Keratinocyte (primary cell): Measurements from ENCODE around the gene CDK13. TPM values are rescaled to one million over a fixed set of nuclear protein-coding genes. Genes with fewer than 3 reads are reported as not detected.

Experiments
- DNase-seq: peaks from one replicate; pipeline ENCODE4 v3.0.0-alpha.2; 2011; ENCODE audit warnings: low read depth, missing footprints, low spot score
- FAIRE-seq: peaks from 2 replicates; lab custom pipeline; 2011; peaks lifted over from hg19 to GRCh38; lab: Jason Lieb, UNC
- H2AFZ ChIP-seq: 2 replicates; pipeline ENCODE4 v1.6.0; 2012; ENCODE audit warnings: low read length, control low read depth, inconsistent platforms; ENCODE audit not compliant: control insufficient read depth
- H3K27ac ChIP-seq: 2 replicates; pipeline ENCODE4 v1.5.1; 2011; ENCODE audit warnings: low read length; ENCODE audit not compliant: control insufficient read depth, insufficient read depth
- H3K27me3 ChIP-seq: 3 replicates; pipeline ENCODE4 v1.6.0; 2011; ENCODE audit warnings: low read length; ENCODE audit not compliant: control insufficient read depth, insufficient read depth; ENCODE audit errors: extremely low read depth
- H3K36me3 ChIP-seq, 2 experiments: 2 replicates in 1 of 2; 3 replicates in 1 of 2; pipeline ENCODE4 v1.5.1; 2011; ENCODE audit warnings: low read length in 2 of 2, mild to moderate bottlenecking in 1 of 2; ENCODE audit not compliant: control insufficient read depth in 2 of 2, insufficient read depth in 2 of 2; ENCODE audit errors: extremely low read depth in 1 of 2
- H3K4me1 ChIP-seq: 3 replicates; pipeline ENCODE4 v1.5.1; 2011; ENCODE audit warnings: low read length; ENCODE audit not compliant: control insufficient read depth, insufficient read depth; ENCODE audit errors: extremely low read depth
- H3K4me2 ChIP-seq: 3 replicates; pipeline ENCODE4 v1.6.0; 2011; ENCODE audit warnings: low read depth, low read length; ENCODE audit not compliant: control insufficient read depth, insufficient read depth; ENCODE audit errors: extremely low read depth
- H3K4me3 ChIP-seq, 3 experiments: fragments of 200-600 bp in 1 of 3; sonication (generic) in 1 of 3; 2 replicates in 2 of 3; 3 replicates in 1 of 3; pipeline ENCODE4 v1.5.1; 2011 to 2016; ENCODE audit warnings: low read length in 3 of 3, mild to moderate bottlenecking in 3 of 3, control low read depth in 2 of 3, inconsistent platforms in 1 of 3, low read depth in 1 of 3, mixed read lengths in 1 of 3, mixed run types in 1 of 3, moderate library complexity in 1 of 3; ENCODE audit not compliant: control insufficient read depth in 2 of 3, insufficient read depth in 2 of 3; ENCODE audit errors: extremely low read depth in 1 of 3
- H3K79me2 ChIP-seq: 2 replicates; pipeline ENCODE4 v1.6.0; 2012; ENCODE audit warnings: low read length; ENCODE audit not compliant: control insufficient read depth, insufficient read depth
- H3K9ac ChIP-seq: 3 replicates; pipeline ENCODE4 v1.6.0; 2011; ENCODE audit warnings: low read length; ENCODE audit not compliant: control insufficient read depth, insufficient read depth; ENCODE audit errors: extremely low read depth
- H3K9me1 ChIP-seq: 3 replicates; pipeline ENCODE4 v1.6.0; 2011; ENCODE audit warnings: low read length; ENCODE audit not compliant: control insufficient read depth, insufficient read depth; ENCODE audit errors: extremely low read depth
- H3K9me3 ChIP-seq: 2 replicates; pipeline ENCODE4 v1.5.1; 2012; ENCODE audit warnings: low read depth, low read length; ENCODE audit not compliant: control insufficient read depth
- H4K20me1 ChIP-seq: 3 replicates; pipeline ENCODE4 v1.6.0; 2011; ENCODE audit warnings: low read length; ENCODE audit not compliant: control insufficient read depth, insufficient read depth; ENCODE audit errors: extremely low read depth
- CTCF ChIP-seq, 3 experiments: IDR thresholded peaks in 1 of 3; conservative IDR thresholded peaks in 1 of 3; optimal IDR thresholded peaks in 1 of 3; 2 replicates in 2 of 3; 3 replicates in 1 of 3; pipeline versions ENCODE3 to v1.5.1; 2011; ENCODE audit warnings: low read length in 3 of 3, mild to moderate bottlenecking in 3 of 3, moderate library complexity in 2 of 3, control low read depth in 1 of 3, inconsistent platforms in 1 of 3; ENCODE audit not compliant: insufficient read depth in 2 of 3; ENCODE audit errors: extremely low read depth in 1 of 3
- EZH2 ChIP-seq: IDR thresholded peaks from one replicate; pipeline ENCODE4 v1.6.1; 2012; ENCODE audit warnings: inconsistent platforms, mild to moderate bottlenecking, low read length, moderate library complexity
- dilution Hi-C: fragments of 300-500 bp; cut with MboI; formaldehyde crosslinking; loops from one replicate; pipeline ENCODE4 v1.7.0; 2020; ENCODE audit warnings: low sequenced_read_pairs; ENCODE audit not compliant: extremely low pct_ligation_motif_present
- polyA plus RNA-seq, 5 experiments: library from polyadenylated mRNA; depleted of rRNA in 3 of 5; stranded (reverse) in 3 of 5; stranded (forward) in 1 of 5; unstranded in 1 of 5; fragments of >200 nt; gene quantifications; 1 replicate in 1 of 5; 2 replicates in 3 of 5; 3 replicates in 1 of 5; pipeline versions ENCODE4 v1.2.1 to v1.2.3, GENCODE V29; 2011 to 2012; ENCODE audit warnings: missing spikeins in 2 of 5, low read depth in 1 of 5, low replicate concordance in 1 of 5

Gene CDK13
- polyA plus RNA-seq, 1 donor (not counting 4 experiments of a cell fraction or from before 2014, with no cell fraction given), result 25.4 TPM

GRCh38 chr7:40033826-40034225 is 83.8 kb downstream of the CDK13 start:
- H3K79me2 ChIP-seq, result no peaks in the 10 kb centered on the region
- H3K36me3 ChIP-seq, result peaks cover 0 to 2% of the 10 kb centered on the region in 2 experiments
- TF ChIP-seq CTCF (optimal IDR thresholded peaks at IDR 0.05 in 1 of 3, IDR thresholded peaks at IDR 0.05 in 1 of 3, conservative IDR thresholded peaks at IDR 0.05 in 1 of 3; ENCODE audit: extremely low read depth in 1 of 3, insufficient read depth in 2 of 3, low read length in 3 of 3) (no peak), EZH2 (no peak)
- no peaks in the 10 kb centered on the region for H3K9me3 ChIP-seq
- dilution Hi-C loops, result no loop called here
- no peak overlapping the region for H2AFZ ChIP-seq
- H3K4me3 ChIP-seq, result no peak overlapping the region
- H3K27ac ChIP-seq, result no peak overlapping the region
- H3K4me2 ChIP-seq, result no peak overlapping the region
- H3K27me3 ChIP-seq, result no peaks in the 10 kb centered on the region
- no peaks in the 10 kb centered on the region for H4K20me1 ChIP-seq
- H3K9ac ChIP-seq, result no peak overlapping the region
- FAIRE-seq (no peak), DNase-seq (no peak)
- H3K4me1 ChIP-seq, result no peaks in the 10 kb centered on the region
- H3K9me1 ChIP-seq, result no peaks in the 10 kb centered on the region

DNA sequence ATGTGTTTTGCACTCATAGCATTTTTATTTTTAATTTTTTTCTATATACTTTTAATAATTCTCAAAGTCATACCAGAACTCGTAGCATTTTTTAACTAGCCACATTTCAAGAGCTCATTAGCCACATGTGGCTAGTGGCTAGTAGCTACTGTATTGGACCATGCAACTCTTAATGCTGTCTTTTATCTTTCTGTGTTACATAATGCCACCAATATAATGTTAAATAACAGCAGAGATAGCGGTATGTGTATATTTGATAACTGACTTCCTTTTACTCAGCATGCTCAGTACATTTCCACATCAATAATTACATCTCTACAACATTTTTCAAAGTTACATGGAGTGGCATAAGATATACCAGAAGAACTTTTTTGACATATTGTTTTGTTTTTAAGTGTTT is 91.4 kb downstream of the CDK13 start:
- Histone ChIP-seq H3K9me3 (no peaks in the 10 kb centered on the region), H3K36me3 (peaks cover 0 to 8% of the 10 kb centered on the region in 2 experiments), H3K27me3 (no peaks in the 10 kb centered on the region), H2AFZ (no peak overlapping the region), H3K4me1 (no peaks in the 10 kb centered on the region), H4K20me1 (no peaks in the 10 kb centered on the region), H3K79me2 (no peaks in the 10 kb centered on the region), H3K9ac (no peak overlapping the region), H3K9me1 (no peaks in the 10 kb centered on the region), H3K4me3 (no peak overlapping the region), H3K27ac (no peak overlapping the region), H3K4me2 (no peak overlapping the region)
- TF ChIP-seq CTCF (optimal IDR thresholded peaks at IDR 0.05 in 1 of 3, IDR thresholded peaks at IDR 0.05 in 1 of 3, conservative IDR thresholded peaks at IDR 0.05 in 1 of 3; ENCODE audit: extremely low read depth in 1 of 3, insufficient read depth in 2 of 3, low read length in 3 of 3) (no peak), EZH2 (no peak)
- DNase-seq, result no peak
- dilution Hi-C loops, result no loop called here
- FAIRE-seq, result no peak
